Endothelial cell of umbilical vein (primary cell): ENCODE data around the gene ACBD6. TPM values are rescaled to one million over a fixed set of nuclear protein-coding genes. Genes with fewer than 3 reads are reported as not detected.
A peak's percentile ranks its signal among the peaks of the same experiment; 100 is the strongest.

Source experiments
- BruUV-seq: library from RNA; stranded (reverse); fragments of 400-500 nt; replicated peaks from 2 replicates; lab custom pipeline; 2021; lab: Mats Ljungman, UMichigan
- CTCF ChIA-PET: fragments of 300-600, 350-600 bp; sonication (Branson Sonifier 250); formaldehyde crosslinking; loops from one replicate; lab custom pipeline; 2021; ENCODE audit warnings: antibody characterized with exemption, inconsistent platforms; lab: Charles Lee
- POLR2A ChIA-PET: fragments of 300-600, 350-600 bp; sonication (Branson Sonifier 250); formaldehyde crosslinking; loops from one replicate; lab custom pipeline; 2021; ENCODE audit warnings: antibody characterized with exemption, inconsistent platforms; lab: Charles Lee
- DNase-seq: peaks from one replicate; pipeline ENCODE4 v3.0.0-alpha.2; 2011; ENCODE audit warnings: low read depth, low spot score
- FAIRE-seq: peaks from 2 replicates; lab custom pipeline; 2011; peaks lifted over from hg19 to GRCh38; lab: Jason Lieb, UNC
- H2AFZ ChIP-seq: 2 replicates; pipeline ENCODE4 v1.6.0; 2012; ENCODE audit warnings: low read depth, low read length, control low read depth, inconsistent platforms
- H3K27ac ChIP-seq: 2 replicates; pipeline ENCODE4 v1.5.1; 2011; ENCODE audit warnings: low read depth, mild to moderate bottlenecking, control low read depth, low read length, moderate library complexity; ENCODE audit not compliant: insufficient read depth
- H3K27me3 ChIP-seq, 2 experiments: 2 replicates each; pipeline versions ENCODE4 v1.6.0 to v1.6.1; 2011; ENCODE audit warnings: low read length in 2 of 2, mixed read lengths in 1 of 2; ENCODE audit not compliant: control insufficient read depth in 2 of 2, insufficient read depth in 2 of 2
- H3K36me3 ChIP-seq, 2 experiments: 2 replicates in 1 of 2; 3 replicates in 1 of 2; pipeline ENCODE4 v1.5.1; 2011; ENCODE audit warnings: low read length in 2 of 2, mild to moderate bottlenecking in 1 of 2, moderate library complexity in 1 of 2; ENCODE audit not compliant: control insufficient read depth in 2 of 2, insufficient read depth in 2 of 2; ENCODE audit errors: extremely low read depth in 1 of 2
- H3K4me1 ChIP-seq: 3 replicates; pipeline ENCODE4 v1.5.1; 2011; ENCODE audit warnings: mild to moderate bottlenecking, low read length; ENCODE audit not compliant: control insufficient read depth, insufficient read depth; ENCODE audit errors: extremely low read depth
- H3K4me2 ChIP-seq: 2 replicates; pipeline ENCODE4 v1.6.1; 2011; ENCODE audit warnings: low read length, control low read depth, mixed read lengths; ENCODE audit not compliant: insufficient read depth
- H3K4me3 ChIP-seq, 3 experiments: fragments of 200-600 bp in 1 of 3; sonication (generic), shearing (Covaris generic) in 1 of 3; replicated peaks in 1 of 3; 2 replicates each; pipeline ENCODE4 v1.5.1; 2011 to 2016; ENCODE audit warnings: control low read depth in 3 of 3, low read length in 3 of 3, mild to moderate bottlenecking in 2 of 3, inconsistent platforms in 1 of 3, low read depth in 1 of 3, moderate library complexity in 1 of 3; ENCODE audit not compliant: insufficient read depth in 1 of 3
- H3K79me2 ChIP-seq: 2 replicates; pipeline ENCODE4 v1.6.0; 2012; ENCODE audit warnings: low read length, inconsistent platforms; ENCODE audit not compliant: control insufficient read depth, insufficient read depth
- H3K9ac ChIP-seq: replicated peaks from 2 replicates; pipeline ENCODE3; 2011; ENCODE audit warnings: low read length, control low read depth; ENCODE audit not compliant: insufficient read depth; ENCODE audit errors: extremely low read depth
- H3K9me1 ChIP-seq: replicated peaks from 3 replicates; pipeline ENCODE4 v1.6.0; 2011; ENCODE audit warnings: mild to moderate bottlenecking, low read length; ENCODE audit not compliant: control insufficient read depth, insufficient read depth; ENCODE audit errors: extremely low read depth
- H3K9me3 ChIP-seq: replicated peaks from 2 replicates; pipeline ENCODE4 v1.5.1; 2012; ENCODE audit warnings: low read length, inconsistent platforms; ENCODE audit not compliant: control insufficient read depth, insufficient read depth
- H4K20me1 ChIP-seq: replicated peaks from 2 replicates; pipeline ENCODE3; 2011; ENCODE audit warnings: mild to moderate bottlenecking, low read length; ENCODE audit not compliant: control insufficient read depth, insufficient read depth; ENCODE audit errors: extremely low read depth
- EZH2 ChIP-seq: IDR thresholded peaks from 2 replicates; pipeline ENCODE4 v1.6.1; 2012; ENCODE audit warnings: borderline replicate concordance, low read depth, mild to moderate bottlenecking, moderate library complexity, low read length, inconsistent platforms; ENCODE audit not compliant: severe bottlenecking
- FOS ChIP-seq: IDR thresholded peaks from 2 replicates; pipeline ENCODE4 v1.6.1; 2011; ENCODE audit warnings: mild to moderate bottlenecking, low read length, moderate library complexity, borderline replicate concordance; ENCODE audit not compliant: insufficient read depth
- GATA2 ChIP-seq: IDR thresholded peaks from 2 replicates; pipeline ENCODE4 v1.7.0; 2011; ENCODE audit warnings: low read depth, mild to moderate bottlenecking, moderate library complexity, mixed read lengths, low read length; ENCODE audit not compliant: insufficient read length, insufficient read depth
- MYC ChIP-seq: IDR thresholded peaks from one replicate; pipeline ENCODE4 v1.6.1; 2011; ENCODE audit warnings: mild to moderate bottlenecking, low read depth, low read length
- POLR2A ChIP-seq: IDR thresholded peaks from 2 replicates; pipeline ENCODE4 v1.6.1; 2012; ENCODE audit warnings: low read depth, mild to moderate bottlenecking, control low read depth, low read length
- dilution Hi-C: fragments of 300-500 bp; cut with MboI; formaldehyde crosslinking; loops from one replicate; pipeline ENCODE4 v1.15.0; 2019; ENCODE audit warnings: low sequenced_read_pairs; ENCODE audit not compliant: extremely low pct_ligation_motif_present
- intact Hi-C: fragments of 100-400 bp; cut with micrococcal nuclease; formaldehyde crosslinking; loops from one replicate; pipeline ENCODE4 v1.10.0; 2022
- polyA plus RNA-seq, 4 experiments: library from polyadenylated mRNA; depleted of rRNA in 3 of 4; stranded (reverse) in 3 of 4; unstranded in 1 of 4; fragments of >200 nt; gene quantifications; 2 replicates each; pipeline versions ENCODE4 v1.2.1 to v1.2.3, GENCODE V29; 2011 to 2012; ENCODE audit warnings: missing spikeins in 1 of 4
- total RNA-seq: library from RNA; stranded (reverse); gene quantifications from 2 replicates; pipeline ENCODE4 v1.2.3, GENCODE V29; 2021
- TF ChIP-seq, protein P1 (sequence below), 2 donors: IDR thresholded peaks; 1 replicate in 1 of 2; 2 replicates in 1 of 2; pipeline ENCODE4 v1.5.1; 2011; ENCODE audit warnings: low read length in 2 of 2, mild to moderate bottlenecking in 2 of 2, moderate library complexity in 2 of 2, control low read depth in 1 of 2, inconsistent platforms in 1 of 2, low read depth in 1 of 2; ENCODE audit not compliant: insufficient read depth in 1 of 2; ENCODE audit errors: extremely low read depth in 1 of 2
- TF ChIP-seq, protein P2 (sequence below): IDR thresholded peaks from 2 replicates; pipeline ENCODE4 v1.6.1; 2011; ENCODE audit not compliant: insufficient read depth, insufficient read length

Gene ACBD6
- total and polyA plus RNA-seq, 2 donors (not counting 3 experiments of a cell fraction or from before 2014, with no cell fraction given), result 55.6 to 56.4 TPM

DNA sequence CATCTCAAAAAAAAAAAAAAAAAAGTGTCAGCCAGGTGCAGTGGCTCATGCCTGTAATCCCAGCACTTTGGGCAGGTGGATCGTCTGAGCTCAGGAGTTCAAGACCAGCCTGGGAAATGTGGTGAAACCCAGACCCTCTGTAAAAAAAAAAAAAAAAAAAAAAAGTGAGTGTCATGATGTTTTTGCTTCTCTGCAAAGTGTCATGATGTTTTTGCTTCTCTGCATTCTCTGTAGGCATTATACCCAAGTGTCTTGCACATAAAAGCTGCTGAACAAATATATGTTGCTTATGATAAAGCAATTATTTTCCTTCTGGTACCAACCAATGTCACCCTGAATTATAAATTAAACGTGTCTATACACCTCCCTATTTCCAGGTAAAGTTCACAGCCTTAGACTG lies 1.7 kb downstream of the ACBD6 start:
- DNase-seq (no peak), FAIRE-seq (no peak)
- peaks cover 18% of the 10 kb centered on the region for H3K4me1 ChIP-seq
- intact Hi-C loops, result loop anchor here (5.0 kb wide), 2 partner anchors 602 to 618 kb away; partner anchors contain the start of gene TOR1AIP1
- TF ChIP-seq, protein P1, sequence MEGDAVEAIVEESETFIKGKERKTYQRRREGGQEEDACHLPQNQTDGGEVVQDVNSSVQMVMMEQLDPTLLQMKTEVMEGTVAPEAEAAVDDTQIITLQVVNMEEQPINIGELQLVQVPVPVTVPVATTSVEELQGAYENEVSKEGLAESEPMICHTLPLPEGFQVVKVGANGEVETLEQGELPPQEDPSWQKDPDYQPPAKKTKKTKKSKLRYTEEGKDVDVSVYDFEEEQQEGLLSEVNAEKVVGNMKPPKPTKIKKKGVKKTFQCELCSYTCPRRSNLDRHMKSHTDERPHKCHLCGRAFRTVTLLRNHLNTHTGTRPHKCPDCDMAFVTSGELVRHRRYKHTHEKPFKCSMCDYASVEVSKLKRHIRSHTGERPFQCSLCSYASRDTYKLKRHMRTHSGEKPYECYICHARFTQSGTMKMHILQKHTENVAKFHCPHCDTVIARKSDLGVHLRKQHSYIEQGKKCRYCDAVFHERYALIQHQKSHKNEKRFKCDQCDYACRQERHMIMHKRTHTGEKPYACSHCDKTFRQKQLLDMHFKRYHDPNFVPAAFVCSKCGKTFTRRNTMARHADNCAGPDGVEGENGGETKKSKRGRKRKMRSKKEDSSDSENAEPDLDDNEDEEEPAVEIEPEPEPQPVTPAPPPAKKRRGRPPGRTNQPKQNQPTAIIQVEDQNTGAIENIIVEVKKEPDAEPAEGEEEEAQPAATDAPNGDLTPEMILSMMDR (IDR thresholded peaks at IDR 0.05; ENCODE audit: extremely low read depth in 1 of 2, insufficient read depth in 1 of 2, low read depth in 1 of 2, low read length in 2 of 2), result no peak
- TF ChIP-seq, protein P2, sequence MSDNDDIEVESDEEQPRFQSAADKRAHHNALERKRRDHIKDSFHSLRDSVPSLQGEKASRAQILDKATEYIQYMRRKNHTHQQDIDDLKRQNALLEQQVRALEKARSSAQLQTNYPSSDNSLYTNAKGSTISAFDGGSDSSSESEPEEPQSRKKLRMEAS, result no peak
- peak overlapping the region; percentile 72 for H3K4me2 ChIP-seq
- no TSS peak for BruUV-seq
- H3K9me1 ChIP-seq, result no peaks in the 10 kb centered on the region
- no peak overlapping the region for H3K27ac ChIP-seq
- dilution Hi-C loops, result loop anchor here (25.0 kb wide), 1 partner anchor 362 kb away; no protein-coding TSS in a partner anchor
- CTCF ChIA-PET, result interaction anchor here (1.2 to 2.4 kb wide), 5 partner anchors 15 to 686 kb away, joined by 4 to 9 read pairs (median 5); no protein-coding TSS in a partner anchor
- peaks cover 41% of the 10 kb centered on the region for H3K79me2 ChIP-seq
- H4K20me1 ChIP-seq, result no peaks in the 10 kb centered on the region
- no peaks in the 10 kb centered on the region for H3K27me3 ChIP-seq
- H2AFZ ChIP-seq, result no peak overlapping the region
- no peak overlapping the region for H3K4me3 ChIP-seq
- no peak overlapping the region for H3K9ac ChIP-seq
- POLR2A ChIA-PET, result interaction anchor here (0.6 to 0.7 kb wide), 2 partner anchors 36 to 604 kb away, joined by 4 to 6 read pairs; no protein-coding TSS in a partner anchor
- no peaks in the 10 kb centered on the region for H3K36me3 ChIP-seq
- no peaks in the 10 kb centered on the region for H3K9me3 ChIP-seq

DNA sequence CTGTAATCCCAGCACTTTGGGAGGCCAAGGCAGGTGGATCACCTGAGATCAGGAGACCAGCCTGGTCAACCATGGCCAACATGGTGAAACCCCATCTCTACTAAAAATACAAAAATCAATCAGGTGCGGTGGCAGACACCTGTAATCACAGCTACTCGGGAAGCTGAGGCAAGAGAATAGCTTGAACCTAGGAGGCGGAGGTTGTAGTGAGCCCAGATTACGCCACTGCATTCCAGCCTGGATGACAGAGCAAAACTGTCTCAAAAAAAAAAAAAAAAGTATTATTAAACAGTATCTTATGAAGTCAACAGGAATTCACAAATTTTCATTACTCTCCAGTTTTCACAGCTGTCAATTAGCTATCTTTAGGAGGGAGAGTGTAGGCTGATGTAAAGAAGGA lies 3.8 kb downstream of the ACBD6 start:
- H3K27me3 ChIP-seq, result no peaks in the 10 kb centered on the region
- no peak overlapping the region for H3K9ac ChIP-seq
- peaks cover 13% of the 10 kb centered on the region for H3K4me1 ChIP-seq
- dilution Hi-C loops, result no loop called here
- TF ChIP-seq, protein P2, result no peak
- no peak for TF ChIP-seq POLR2A
- no peak for TF ChIP-seq EZH2
- TF ChIP-seq GATA2, result no peak
- TF ChIP-seq MYC, result no peak
- TF ChIP-seq FOS, result no peak
- FAIRE-seq, result no peak
- H3K9me3 ChIP-seq, result no peaks in the 10 kb centered on the region
- H3K79me2 ChIP-seq, result peaks cover 44% of the 10 kb centered on the region
- BruUV-seq, result no TSS peak
- no peak overlapping the region for H3K4me3 ChIP-seq
- H2AFZ ChIP-seq, result no peak overlapping the region
- H4K20me1 ChIP-seq, result no peaks in the 10 kb centered on the region
- H3K27ac ChIP-seq, result no peak overlapping the region
- intact Hi-C loops, result no loop called here
- no peak for DNase-seq
- peaks cover 0 to 4% of the 10 kb centered on the region in 2 experiments for H3K36me3 ChIP-seq
- no peak overlapping the region for H3K4me2 ChIP-seq
- POLR2A ChIA-PET, result no interaction called here
- no peaks in the 10 kb centered on the region for H3K9me1 ChIP-seq
- CTCF ChIA-PET, result interaction anchor here (1.2 to 1.5 kb wide), 2 partner anchors 20 to 683 kb away, joined by 3 read pairs; no protein-coding TSS in a partner anchor
